ENCODE data around the gene MPIG6B. TPM values are rescaled to one million over a fixed set of nuclear protein-coding genes. Genes with fewer than 3 reads are reported as not detected.

Gene MPIG6B
- polyA plus RNA-seq, 2 donors = 0.49 to 0.88 TPM

- Histone ChIP-seq H3K36me3 (ENCODE audit: control insufficient read depth in 2 of 2, insufficient read depth in 2 of 2, low read length in 1 of 2) (no peaks in the 10 kb centered on the region), H3K27me3 (ENCODE audit: control insufficient read depth in 1 of 2, insufficient read depth in 2 of 2, low read length in 2 of 2) (no peaks in the 10 kb centered on the region), H3K27ac (ENCODE audit: low read depth in 2 of 2, low read length in 1 of 2) (peak overlapping the region; percentile 57 to 86), H3K4me3 (ENCODE audit: low read depth in 1 of 2, low read length in 2 of 2) (no peak overlapping the region), H3K4me1 (ENCODE audit: control insufficient read depth in 2 of 2, insufficient read depth in 2 of 2, low read length in 1 of 2) (peaks cover 0 to 23% of the 10 kb centered on the region in 2 donors), H3K9me3 (ENCODE audit: control insufficient read depth in 2 of 2, insufficient read depth in 1 of 2, low read depth in 1 of 2, low read length in 1 of 2) (no peaks in the 10 kb centered on the region)
- WGBS, 2 donors = 54 to 69% methylated on average over 5 of the region's 5 CpGs
Measured at GRCh38 chr6:31710523-31711219, 12.5 kb upstream of the MPIG6B start.

GRCh38 chr6:31711233-31711632 is 11.9 kb upstream of the MPIG6B start:
- no peak overlapping the region for H3K4me3 ChIP-seq (ENCODE audit: low read depth in 1 of 2, low read length in 2 of 2)

GRCh38 chr6:31712296-31712695 is 10.9 kb upstream of the MPIG6B start:
- no peaks in the 10 kb centered on the region for H3K36me3 ChIP-seq (ENCODE audit: control insufficient read depth in 2 of 2, insufficient read depth in 2 of 2, low read length in 1 of 2)
- no peaks in the 10 kb centered on the region for H3K9me3 ChIP-seq (ENCODE audit: control insufficient read depth in 2 of 2, insufficient read depth in 1 of 2, low read depth in 1 of 2, low read length in 1 of 2)
- peak overlapping the region; percentile 80 to 86 for H3K27ac ChIP-seq (ENCODE audit: low read depth in 2 of 2, low read length in 1 of 2)
- peaks cover 0 to 24% of the 10 kb centered on the region in 2 donors for H3K4me1 ChIP-seq (ENCODE audit: control insufficient read depth in 2 of 2, insufficient read depth in 2 of 2, low read length in 1 of 2)
- WGBS, 2 donors = 62 to 64% methylated on average over 8 of the region's 8 CpGs
- no peak overlapping the region for H3K4me3 ChIP-seq (ENCODE audit: low read depth in 1 of 2, low read length in 2 of 2)
- H3K27me3 ChIP-seq (ENCODE audit: control insufficient read depth in 1 of 2, insufficient read depth in 2 of 2, low read length in 2 of 2) = no peaks in the 10 kb centered on the region

More at GRCh38 chr6:31711233-31711632, 11.9 kb upstream of the MPIG6B start:
- no peaks in the 10 kb centered on the region for H3K36me3 ChIP-seq (ENCODE audit: control insufficient read depth in 2 of 2, insufficient read depth in 2 of 2, low read length in 1 of 2)
- H3K4me1 ChIP-seq (ENCODE audit: control insufficient read depth in 2 of 2, insufficient read depth in 2 of 2, low read length in 1 of 2) = peaks cover 0 to 23% of the 10 kb centered on the region in 2 donors
- no peaks in the 10 kb centered on the region for H3K9me3 ChIP-seq (ENCODE audit: control insufficient read depth in 2 of 2, insufficient read depth in 1 of 2, low read depth in 1 of 2, low read length in 1 of 2)
- H3K27ac ChIP-seq (ENCODE audit: low read depth in 2 of 2, low read length in 1 of 2) = peak overlapping the region; percentile 80 to 86
- no peaks in the 10 kb centered on the region for H3K27me3 ChIP-seq (ENCODE audit: control insufficient read depth in 1 of 2, insufficient read depth in 2 of 2, low read length in 2 of 2)
- 35 to 46% methylated on average over 8 of the region's 8 CpGs for whole genome bisulfite sequencing, 2 donors

DNA sequence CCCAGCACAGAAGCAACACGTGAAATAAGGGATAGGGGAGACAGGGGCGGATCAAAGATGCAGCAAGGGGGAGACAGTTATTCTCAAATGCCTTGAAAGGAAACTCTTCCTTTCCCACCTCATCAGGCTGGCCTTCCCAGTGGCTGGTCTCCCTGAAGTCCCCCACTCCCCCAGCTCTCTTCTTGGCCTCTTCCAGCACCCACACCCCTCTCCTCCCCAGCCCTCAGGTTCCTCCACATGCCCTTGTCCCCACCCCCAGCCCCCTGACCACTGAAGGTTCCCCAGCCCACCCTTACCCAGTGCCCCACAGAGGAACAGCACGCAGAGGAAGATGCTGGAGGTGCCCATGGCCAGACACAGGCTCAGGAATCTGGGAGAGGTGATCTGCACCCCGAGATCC is 9.7 kb upstream of the MPIG6B start:
- H3K27ac ChIP-seq (ENCODE audit: low read depth in 2 of 2, low read length in 1 of 2) = peak overlapping the region in 1 of 2 donors; percentile 59
- H3K9me3 ChIP-seq (ENCODE audit: control insufficient read depth in 2 of 2, insufficient read depth in 1 of 2, low read depth in 1 of 2, low read length in 1 of 2) = no peaks in the 10 kb centered on the region
- H3K4me3 ChIP-seq (ENCODE audit: low read depth in 1 of 2, low read length in 2 of 2) = no peak overlapping the region
- H3K27me3 ChIP-seq (ENCODE audit: control insufficient read depth in 1 of 2, insufficient read depth in 2 of 2, low read length in 2 of 2) = no peaks in the 10 kb centered on the region
- H3K36me3 ChIP-seq (ENCODE audit: control insufficient read depth in 2 of 2, insufficient read depth in 2 of 2, low read length in 1 of 2) = no peaks in the 10 kb centered on the region
- peaks cover 0 to 31% of the 10 kb centered on the region in 2 donors for H3K4me1 ChIP-seq (ENCODE audit: control insufficient read depth in 2 of 2, insufficient read depth in 2 of 2, low read length in 1 of 2)
- WGBS, 2 donors = 66 to 75% methylated on average over 4 of the region's 4 CpGs

- 29 to 33% methylated on average over 5 of the region's 5 CpGs for WGBS, 2 donors
- Histone ChIP-seq H3K27ac (ENCODE audit: low read depth in 2 of 2, low read length in 1 of 2) (peak overlapping the region; percentile 8 to 59), H3K4me1 (ENCODE audit: control insufficient read depth in 2 of 2, insufficient read depth in 2 of 2, low read length in 1 of 2) (peaks cover 0 to 38% of the 10 kb centered on the region in 2 donors), H3K9me3 (ENCODE audit: control insufficient read depth in 2 of 2, insufficient read depth in 1 of 2, low read depth in 1 of 2, low read length in 1 of 2) (no peaks in the 10 kb centered on the region), H3K27me3 (ENCODE audit: control insufficient read depth in 1 of 2, insufficient read depth in 2 of 2, low read length in 2 of 2) (no peaks in the 10 kb centered on the region), H3K4me3 (ENCODE audit: low read depth in 1 of 2, low read length in 2 of 2) (no peak overlapping the region), H3K36me3 (ENCODE audit: control insufficient read depth in 2 of 2, insufficient read depth in 2 of 2, low read length in 1 of 2) (no peaks in the 10 kb centered on the region)
Measured at GRCh38 chr6:31713991-31714684, 9.0 kb upstream of the MPIG6B start.

GRCh38 chr6:31715022-31715958 is 7.9 kb upstream of the MPIG6B start, which contains the start of gene LY6G6D:
Gene LY6G6D, plus strand, starts transcription at chr6:31715348. Its CDS starts 8 bp downstream, at chr6:31715356.
- peaks cover 0 to 44% of the 10 kb centered on the region in 2 donors for H3K4me1 ChIP-seq (ENCODE audit: control insufficient read depth in 2 of 2, insufficient read depth in 2 of 2, low read length in 1 of 2)
- H3K36me3 ChIP-seq (ENCODE audit: control insufficient read depth in 2 of 2, insufficient read depth in 2 of 2, low read length in 1 of 2) = no peaks in the 10 kb centered on the region
- H3K4me3 ChIP-seq (ENCODE audit: low read depth in 1 of 2, low read length in 2 of 2) = no peak within 1 kb of the TSS
- no peaks in the 10 kb centered on the region for H3K27me3 ChIP-seq (ENCODE audit: control insufficient read depth in 1 of 2, insufficient read depth in 2 of 2, low read length in 2 of 2)
- no peaks in the 10 kb centered on the region for H3K9me3 ChIP-seq (ENCODE audit: control insufficient read depth in 2 of 2, insufficient read depth in 1 of 2, low read depth in 1 of 2, low read length in 1 of 2)
- WGBS, 2 donors = 54 to 60% methylated on average over 15 to 16 of the region's 16 CpGs
- H3K27ac ChIP-seq (ENCODE audit: low read depth in 2 of 2, low read length in 1 of 2) = peak within 1 kb of the TSS; percentile 8 to 59

- Histone ChIP-seq H3K4me1 (ENCODE audit: control insufficient read depth in 2 of 2, insufficient read depth in 2 of 2, low read length in 1 of 2) (peaks cover 0 to 37% of the 10 kb centered on the region in 2 donors), H3K9me3 (ENCODE audit: control insufficient read depth in 2 of 2, insufficient read depth in 1 of 2, low read depth in 1 of 2, low read length in 1 of 2) (no peaks in the 10 kb centered on the region), H3K4me3 (ENCODE audit: low read depth in 1 of 2, low read length in 2 of 2) (no peak overlapping the region), H3K27me3 (ENCODE audit: control insufficient read depth in 1 of 2, insufficient read depth in 2 of 2, low read length in 2 of 2) (no peaks in the 10 kb centered on the region), H3K27ac (ENCODE audit: low read depth in 2 of 2, low read length in 1 of 2) (peak overlapping the region; percentile 89 to 95), H3K36me3 (ENCODE audit: control insufficient read depth in 2 of 2, insufficient read depth in 2 of 2, low read length in 1 of 2) (no peaks in the 10 kb centered on the region)
- WGBS, 2 donors = 45 to 54% methylated on average over 10 of the region's 10 CpGs
Measured at GRCh38 chr6:31717499-31718222, 5.5 kb upstream of the MPIG6B start.

GRCh38 chr6:31718265-31718664 is 4.9 kb upstream of the MPIG6B start:
- Histone ChIP-seq H3K4me3 (ENCODE audit: low read depth in 1 of 2, low read length in 2 of 2) (no peak overlapping the region), H3K4me1 (ENCODE audit: control insufficient read depth in 2 of 2, insufficient read depth in 2 of 2, low read length in 1 of 2) (peaks cover 0 to 37% of the 10 kb centered on the region in 2 donors), H3K36me3 (ENCODE audit: control insufficient read depth in 2 of 2, insufficient read depth in 2 of 2, low read length in 1 of 2) (no peaks in the 10 kb centered on the region), H3K27ac (ENCODE audit: low read depth in 2 of 2, low read length in 1 of 2) (peak overlapping the region; percentile 90 to 95), H3K27me3 (ENCODE audit: control insufficient read depth in 1 of 2, insufficient read depth in 2 of 2, low read length in 2 of 2) (no peaks in the 10 kb centered on the region), H3K9me3 (ENCODE audit: control insufficient read depth in 2 of 2, insufficient read depth in 1 of 2, low read depth in 1 of 2, low read length in 1 of 2) (no peaks in the 10 kb centered on the region)
- 47 to 54% methylated on average over 1 of the region's 1 CpG for WGBS, 2 donors
